Gastroesophageal sphincter (tissue), 3 donors: ENCODE data around the gene UBE2H.

Experiments used
- CTCF ChIP-seq, 4 experiments: fragments of 200-600 bp in 2 of 4; fragments of 450-650 bp in 2 of 4; sonication (generic) in 1 of 4; IDR thresholded peaks; one replicate each; pipeline ENCODE4 v1.5.1; 2017 to 2019; ENCODE audit warnings: antibody characterized with exemption in 4 of 4, mild to moderate bottlenecking in 2 of 4, moderate library complexity in 2 of 4
- EP300 ChIP-seq: sonication (generic); formaldehyde crosslinking; IDR thresholded peaks from one replicate; pipeline ENCODE4 v1.6.1; 2017; ENCODE audit warnings: antibody characterized with exemption, mild to moderate bottlenecking
- POLR2A ChIP-seq, 2 donors: fragments of 450-650 bp; IDR thresholded peaks; one replicate each; pipeline ENCODE4 v1.6.1; 2017; ENCODE audit warnings: antibody characterized with exemption in 2 of 2, mild to moderate bottlenecking in 2 of 2, moderate library complexity in 1 of 2
- POLR2AphosphoS5 ChIP-seq: sonication (generic); formaldehyde crosslinking; IDR thresholded peaks from one replicate; pipeline ENCODE4 v1.6.1; 2017; ENCODE audit warnings: antibody characterized with exemption

DNA sequence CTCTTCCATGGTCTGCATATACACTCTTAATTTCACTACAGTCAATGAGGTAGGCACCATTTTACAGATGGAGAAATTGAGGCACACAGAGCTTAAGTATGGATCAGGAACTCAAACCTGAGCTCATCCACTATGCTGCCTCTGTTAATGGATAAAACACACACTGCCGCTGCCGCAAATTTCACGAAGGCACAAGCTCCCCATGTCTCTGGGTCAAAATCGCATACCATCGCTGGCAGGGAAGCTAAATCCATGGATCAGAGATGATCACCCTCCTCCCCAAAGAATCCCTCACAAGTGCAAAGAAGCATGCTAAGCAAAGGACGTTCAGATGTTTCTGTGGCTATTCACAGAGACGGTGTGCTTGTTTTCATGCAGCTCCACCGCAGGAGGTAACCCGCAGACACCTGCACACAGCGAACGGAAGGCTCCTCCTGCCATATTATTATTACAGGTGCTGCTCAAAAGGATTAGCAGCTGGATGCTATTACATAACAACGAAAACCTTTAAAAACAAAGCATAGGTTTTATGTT lies 109.3 kb downstream of the UBE2H start:
- TF ChIP-seq EP300 (no peak), CTCF (IDR thresholded peaks at IDR 0.05) (no peak), POLR2A (IDR thresholded peaks at IDR 0.05) (no peak), POLR2AphosphoS5 (no peak)
